H1 (cell line): ENCODE measurements around the gene DCDC1.

ENCODE experiments used
- CHD1 ChIP-seq: IDR thresholded peaks from 2 replicates; pipeline ENCODE4 v1.6.1; 2012; ENCODE audit warnings: low read depth, low read length, improper control_type of control experiment
- CTCF ChIP-seq, 3 experiments: IDR thresholded peaks; 1 replicate in 2 of 3; 2 replicates in 1 of 3; pipeline versions ENCODE4 v1.5.1 to v1.6.1; 2011; ENCODE audit warnings: low read length in 3 of 3, mild to moderate bottlenecking in 3 of 3, inconsistent platforms in 2 of 3, low read depth in 1 of 3, moderate library complexity in 1 of 3; ENCODE audit not compliant: insufficient read depth in 1 of 3; ENCODE audit errors: control extremely low read depth in 1 of 3
- EZH2 ChIP-seq: fragments of 200-600 bp; sonication (generic); IDR thresholded peaks from 2 replicates; pipeline ENCODE4 v1.7.1; 2012; ENCODE audit warnings: low read depth, mild to moderate bottlenecking, moderate library complexity, low read length, inconsistent platforms; ENCODE audit not compliant: severe bottlenecking
- MAFK ChIP-seq: IDR thresholded peaks from 2 replicates; pipeline ENCODE4 v1.6.1; 2012; ENCODE audit warnings: low read depth, mild to moderate bottlenecking, improper control_type of control experiment, low read length
- NRF1 ChIP-seq: IDR thresholded peaks from 2 replicates; pipeline ENCODE4 v1.6.1; 2011; ENCODE audit warnings: mild to moderate bottlenecking, low read depth, low read length, improper control_type of control experiment
- POLR2A ChIP-seq, 2 experiments: IDR thresholded peaks; 1 replicate in 1 of 2; 2 replicates in 1 of 2; pipeline ENCODE4 v1.6.1; 2011; ENCODE audit warnings: low read depth in 2 of 2, low read length in 2 of 2, mild to moderate bottlenecking in 2 of 2; ENCODE audit errors: control extremely low read depth in 1 of 2
- RAD21 ChIP-seq, 2 experiments: IDR thresholded peaks in 1 of 2; conservative IDR thresholded peaks in 1 of 2; 2 replicates each; pipeline ENCODE4 v1.6.1; 2011; ENCODE audit warnings: low read depth in 2 of 2, low read length in 2 of 2, improper control_type of control experiment in 1 of 2, inconsistent platforms in 1 of 2, mild to moderate bottlenecking in 1 of 2, moderate library complexity in 1 of 2
- SP4 ChIP-seq: IDR thresholded peaks from 2 replicates; pipeline ENCODE4 v1.6.1; 2012; ENCODE audit warnings: low read length, inconsistent platforms
- SRF ChIP-seq: IDR thresholded peaks from 2 replicates; pipeline ENCODE4 v1.6.1; 2011; ENCODE audit warnings: mild to moderate bottlenecking, low read depth, low read length, moderate library complexity
- TAF1 ChIP-seq: IDR thresholded peaks from 2 replicates; pipeline ENCODE4 v1.6.1; 2011; ENCODE audit warnings: mild to moderate bottlenecking, low read depth, low read length
- TAF7 ChIP-seq: optimal IDR thresholded peaks from 2 replicates; pipeline ENCODE3; 2011; ENCODE audit warnings: low read depth, mild to moderate bottlenecking, inconsistent platforms, low read length, moderate library complexity, borderline replicate concordance
- ZNF274 ChIP-seq: IDR thresholded peaks from 2 replicates; pipeline ENCODE4 v1.7.0; 2012; ENCODE audit warnings: low read length, borderline replicate concordance; ENCODE audit errors: extremely low read depth

DNA sequence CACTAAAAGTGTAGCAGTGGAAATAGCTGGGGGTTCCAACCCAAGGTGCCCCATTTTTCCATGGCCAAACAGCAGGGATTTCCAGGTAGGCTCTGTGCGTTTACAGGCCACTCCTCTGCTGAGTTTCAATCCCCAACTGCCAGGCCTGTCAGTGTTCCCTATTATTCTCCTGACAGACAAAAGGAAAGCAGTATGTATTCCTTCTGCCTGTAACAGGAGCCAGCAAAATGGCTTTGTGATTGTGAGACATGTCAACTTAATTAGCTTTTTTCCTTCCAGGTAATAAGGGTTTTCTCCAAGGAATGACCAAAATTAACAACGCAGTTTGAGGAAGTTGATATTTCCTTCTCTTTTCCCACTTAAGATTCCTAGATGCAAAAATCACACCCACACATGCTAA is 506.3 kb downstream of the DCDC1 start:
- TF ChIP-seq CTCF (IDR thresholded peaks at IDR 0.05; ENCODE audit: control extremely low read depth in 1 of 3, insufficient read depth in 1 of 3, low read depth in 1 of 3, low read length in 3 of 3) (no peak), SP4 (no peak), SRF (no peak), EZH2 (no peak), POLR2A (IDR thresholded peaks at IDR 0.05; ENCODE audit: control extremely low read depth in 1 of 2, low read depth in 2 of 2, low read length in 2 of 2) (no peak), MAFK (no peak), TAF7 (no peak), ZNF274 (no peak), TAF1 (no peak), NRF1 (no peak), CHD1 (no peak), RAD21 (IDR thresholded peaks at IDR 0.05 in 1 of 2, conservative IDR thresholded peaks at IDR 0.05 in 1 of 2; ENCODE audit: low read depth in 2 of 2, low read length in 2 of 2) (no peak)
